ENCODE measurements around the gene SDK1. TPM values are rescaled to one million over a fixed set of nuclear protein-coding genes. Genes with fewer than 3 reads are reported as not detected.

Gene SDK1
- total and polyA plus RNA-seq, 2 donors (not counting 3 experiments of a cell fraction or from before 2014, with no cell fraction given) = 1.6 to 3.9 TPM

DNA sequence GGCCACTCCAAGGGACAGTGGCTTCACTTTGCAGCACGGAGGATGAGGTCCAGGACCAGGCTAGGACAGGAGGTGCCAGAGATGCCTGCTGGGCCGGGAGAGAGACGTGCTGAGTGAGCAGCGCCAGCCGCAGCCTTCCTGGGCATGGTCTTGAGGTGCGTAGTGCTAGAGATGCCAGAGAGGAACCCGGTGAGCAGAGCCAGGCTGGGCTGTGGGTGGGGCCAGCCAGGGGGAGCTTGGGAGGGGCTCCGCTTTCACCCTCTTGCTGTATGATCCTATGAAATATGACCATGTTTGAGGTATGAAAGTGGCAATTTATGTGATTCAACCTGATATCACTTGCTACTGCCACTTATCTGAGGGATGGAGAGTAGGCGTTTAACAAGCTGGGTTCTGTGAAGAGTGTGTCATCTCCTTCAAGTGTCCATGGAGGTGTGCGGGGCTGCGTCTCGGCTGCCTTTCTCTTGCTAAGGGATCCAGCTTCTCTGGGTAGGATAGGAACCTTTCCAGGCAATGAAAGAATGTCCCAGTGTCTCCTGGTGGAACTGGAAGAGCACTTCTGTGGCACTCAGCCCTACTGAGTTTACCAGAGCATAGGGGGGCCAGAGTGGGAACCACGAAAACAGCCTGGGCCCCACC, 862.6 kb downstream of the SDK1 start:
- ChIA-PET POLR2A (no interaction called here), CTCF (no interaction called here)
- FAIRE-seq (no peak), DNase-seq (ENCODE audit: low read depth, low spot score) (no peak)
- Histone ChIP-seq H3K36me3 (ENCODE audit: control insufficient read depth in 2 of 2, extremely low read depth in 1 of 2, insufficient read depth in 2 of 2, low read length in 2 of 2) (no peaks in the 10 kb centered on the region), H3K4me2 (ENCODE audit: insufficient read depth, low read length) (no peak overlapping the region), H3K4me1 (ENCODE audit: control insufficient read depth, extremely low read depth, insufficient read depth, low read length) (no peaks in the 10 kb centered on the region), H3K9me3 (replicated peaks; ENCODE audit: control insufficient read depth, insufficient read depth, low read length) (no peaks in the 10 kb centered on the region), H4K20me1 (replicated peaks; ENCODE audit: control insufficient read depth, extremely low read depth, insufficient read depth, low read length) (no peaks in the 10 kb centered on the region), H2AFZ (ENCODE audit: low read depth, low read length) (no peak overlapping the region), H3K27ac (ENCODE audit: insufficient read depth, low read depth, low read length) (no peak overlapping the region), H3K9me1 (replicated peaks; ENCODE audit: control insufficient read depth, extremely low read depth, insufficient read depth, low read length) (no peaks in the 10 kb centered on the region), H3K9ac (replicated peaks; ENCODE audit: extremely low read depth, insufficient read depth, low read length) (no peak overlapping the region), H3K79me2 (ENCODE audit: control insufficient read depth, insufficient read depth, low read length) (no peaks in the 10 kb centered on the region), H3K27me3 (ENCODE audit: control insufficient read depth in 2 of 2, insufficient read depth in 2 of 2, low read length in 2 of 2) (no peaks in the 10 kb centered on the region), H3K4me3 (replicated peaks in 1 of 3; ENCODE audit: insufficient read depth in 1 of 3, low read depth in 1 of 3, low read length in 3 of 3) (no peak overlapping the region)
- intact Hi-C loops (cut with micrococcal nuclease) (no loop called here), dilution Hi-C loops (cut with MboI; ENCODE audit: extremely low pct_ligation_motif_present, low sequenced_read_pairs) (no loop called here)
- TF ChIP-seq CTCF (IDR thresholded peaks at IDR 0.05; ENCODE audit: extremely low read depth in 1 of 2, insufficient read depth in 1 of 2, low read depth in 1 of 2, low read length in 2 of 2) (no peak), POLR2AphosphoS5 (IDR thresholded peaks at IDR 0.05; ENCODE audit: insufficient read depth, low read depth, low read length) (no peak), MAX (IDR thresholded peaks at IDR 0.05; ENCODE audit: insufficient read depth, insufficient read length) (no peak), MYC (IDR thresholded peaks at IDR 0.05; ENCODE audit: low read depth, low read length) (no peak), EZH2 (IDR thresholded peaks at IDR 0.05; ENCODE audit: borderline replicate concordance, low read depth, low read length, severe bottlenecking) (no peak), JUN (IDR thresholded peaks at IDR 0.05; ENCODE audit: borderline replicate concordance, insufficient read depth, insufficient read length, low read depth) (no peak), GATA2 (IDR thresholded peaks at IDR 0.05; ENCODE audit: insufficient read depth, insufficient read length, low read depth, low read length) (no peak), FOS (IDR thresholded peaks at IDR 0.05; ENCODE audit: borderline replicate concordance, insufficient read depth, low read length) (no peak), POLR2A (IDR thresholded peaks at IDR 0.05; ENCODE audit: low read depth, low read length) (no peak)
- no TSS peak for BruUV-seq (replicated peaks)

Data from endothelial cell of umbilical vein (primary cell).